A673 (cell line): ENCODE measurements around the gene SPATA2.

Source experiments
- EZH2 ChIP-seq: fragments of 200-600 bp; sonication (generic); IDR thresholded peaks from 2 replicates; pipeline ENCODE4 v1.6.1; 2017; ENCODE audit warnings: borderline replicate concordance, low read depth, mild to moderate bottlenecking, mixed read lengths, antibody characterized with exemption, low read length; ENCODE audit not compliant: poor library complexity, severe bottlenecking
- TF ChIP-seq, protein P1 (sequence below): fragments of 300-800, 200-600 bp; sonication (generic); conservative IDR thresholded peaks from 2 replicates; pipeline ENCODE4 v1.5.1; 2017; ENCODE audit warnings: low read depth, mild to moderate bottlenecking, antibody characterized with exemption, low read length, moderate library complexity, mixed read lengths

DNA sequence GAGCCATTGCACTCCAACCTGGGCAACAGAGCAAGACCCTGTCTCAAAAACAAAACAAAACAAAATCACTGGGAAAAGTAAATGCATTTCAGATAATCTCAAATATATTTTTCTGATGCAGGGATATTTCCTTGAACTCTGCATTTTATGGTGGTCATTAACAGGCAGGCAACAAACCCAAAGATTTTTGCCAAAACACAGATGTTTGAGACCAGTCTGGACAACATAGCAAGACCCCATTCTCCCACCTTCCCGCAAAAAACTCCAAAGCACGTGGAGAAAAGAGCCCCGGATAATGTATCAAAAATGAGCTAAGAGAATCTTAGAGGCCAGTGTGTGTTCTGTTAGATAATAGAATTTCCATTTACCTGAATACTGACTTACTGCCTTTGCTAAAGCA, 58.4 kb downstream of the SPATA2 start:
- TF ChIP-seq EZH2: no peak
- TF ChIP-seq, protein P1, sequence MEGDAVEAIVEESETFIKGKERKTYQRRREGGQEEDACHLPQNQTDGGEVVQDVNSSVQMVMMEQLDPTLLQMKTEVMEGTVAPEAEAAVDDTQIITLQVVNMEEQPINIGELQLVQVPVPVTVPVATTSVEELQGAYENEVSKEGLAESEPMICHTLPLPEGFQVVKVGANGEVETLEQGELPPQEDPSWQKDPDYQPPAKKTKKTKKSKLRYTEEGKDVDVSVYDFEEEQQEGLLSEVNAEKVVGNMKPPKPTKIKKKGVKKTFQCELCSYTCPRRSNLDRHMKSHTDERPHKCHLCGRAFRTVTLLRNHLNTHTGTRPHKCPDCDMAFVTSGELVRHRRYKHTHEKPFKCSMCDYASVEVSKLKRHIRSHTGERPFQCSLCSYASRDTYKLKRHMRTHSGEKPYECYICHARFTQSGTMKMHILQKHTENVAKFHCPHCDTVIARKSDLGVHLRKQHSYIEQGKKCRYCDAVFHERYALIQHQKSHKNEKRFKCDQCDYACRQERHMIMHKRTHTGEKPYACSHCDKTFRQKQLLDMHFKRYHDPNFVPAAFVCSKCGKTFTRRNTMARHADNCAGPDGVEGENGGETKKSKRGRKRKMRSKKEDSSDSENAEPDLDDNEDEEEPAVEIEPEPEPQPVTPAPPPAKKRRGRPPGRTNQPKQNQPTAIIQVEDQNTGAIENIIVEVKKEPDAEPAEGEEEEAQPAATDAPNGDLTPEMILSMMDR: no peak
